GM10266 (cell line): ENCODE results near the gene CCDC183.

Source experiments
- DNase-seq: peaks from one replicate; pipeline ENCODE4 v3.0.0; 2012; ENCODE audit errors: extremely low spot score
- CTCF ChIP-seq: IDR thresholded peaks from 2 replicates; pipeline ENCODE4 v1.5.1; 2012; ENCODE audit warnings: mild to moderate bottlenecking, low read depth; ENCODE audit not compliant: control insufficient read depth, insufficient read depth; ENCODE audit errors: missing control alignments

CCDC183 gene

GRCh38 chr9:136796238-136796774, at the start of gene CCDC183:
TSS of gene CCDC183 (plus strand) at chr9:136796338. CDS start at chr9:136796398, 60 bp downstream.
- no peak for DNase-seq
- TF ChIP-seq CTCF = no peak

DNA sequence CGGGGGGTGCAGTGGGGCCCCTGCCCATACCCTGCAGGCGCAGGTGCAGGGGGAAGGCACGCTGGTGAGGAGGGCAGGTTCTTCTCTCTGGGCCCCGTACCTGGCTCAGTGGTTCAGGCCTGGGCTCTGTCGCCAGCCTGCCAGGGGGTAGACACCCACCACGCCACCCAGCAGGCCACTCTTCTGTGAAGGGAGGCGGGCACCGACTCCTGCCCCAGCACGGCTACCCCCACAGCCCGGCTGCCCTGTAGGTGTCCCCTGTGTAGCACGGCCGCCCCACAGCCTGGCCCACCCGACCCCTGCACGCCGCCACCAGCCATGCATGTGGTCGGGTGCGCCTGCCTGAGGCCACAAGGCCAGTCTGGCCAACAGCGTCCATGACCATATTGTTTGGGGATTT, 49.5 kb upstream of the CCDC183 start:
- no peak for TF ChIP-seq CTCF
- DNase-seq = no peak

GRCh38 chr9:136747161-136748060, 48.7 kb upstream of the CCDC183 start:
- no peak for TF ChIP-seq CTCF
- DNase-seq = no peak

GRCh38 chr9:136748201-136748600, 47.9 kb upstream of the CCDC183 start, which contains the start of gene LCN6:
TSS of gene LCN6 (minus strand) at chr9:136748525. CDS start at chr9:136748483, 42 bp downstream.
- TF ChIP-seq CTCF = no peak
- no peak for DNase-seq

- TF ChIP-seq CTCF = no peak
- no peak for DNase-seq
These were observed 47.2 kb upstream of the CCDC183 start for GRCh38 chr9:136748666-136749611.

- no peak for TF ChIP-seq CTCF
These were observed 45.6 kb upstream of the CCDC183 start for GRCh38 chr9:136750526-136750925.

More at GRCh38 chr9:136750526-136750925, 45.6 kb upstream of the CCDC183 start:
- DNase-seq = no peak
